ENCODE results near the gene YPEL1. TPM values are rescaled to one million over a fixed set of nuclear protein-coding genes. Genes with fewer than 3 reads are reported as not detected.
"Not testable (repeated sequence)": the region's sequence is repeated elsewhere in the genome, so short reads cannot be mapped to it uniquely, and the experiment has no call there.

The YPEL1 gene
- total RNA-seq, 2 donors from 2014 or later = 1.6 to 4.4 TPM

GRCh38 chr22:21755851-21756284, 20.3 kb upstream of the YPEL1 start:
- TF ChIP-seq POLR2A (IDR thresholded peaks at IDR 0.05) = no peak
- TF ChIP-seq, protein P1, sequence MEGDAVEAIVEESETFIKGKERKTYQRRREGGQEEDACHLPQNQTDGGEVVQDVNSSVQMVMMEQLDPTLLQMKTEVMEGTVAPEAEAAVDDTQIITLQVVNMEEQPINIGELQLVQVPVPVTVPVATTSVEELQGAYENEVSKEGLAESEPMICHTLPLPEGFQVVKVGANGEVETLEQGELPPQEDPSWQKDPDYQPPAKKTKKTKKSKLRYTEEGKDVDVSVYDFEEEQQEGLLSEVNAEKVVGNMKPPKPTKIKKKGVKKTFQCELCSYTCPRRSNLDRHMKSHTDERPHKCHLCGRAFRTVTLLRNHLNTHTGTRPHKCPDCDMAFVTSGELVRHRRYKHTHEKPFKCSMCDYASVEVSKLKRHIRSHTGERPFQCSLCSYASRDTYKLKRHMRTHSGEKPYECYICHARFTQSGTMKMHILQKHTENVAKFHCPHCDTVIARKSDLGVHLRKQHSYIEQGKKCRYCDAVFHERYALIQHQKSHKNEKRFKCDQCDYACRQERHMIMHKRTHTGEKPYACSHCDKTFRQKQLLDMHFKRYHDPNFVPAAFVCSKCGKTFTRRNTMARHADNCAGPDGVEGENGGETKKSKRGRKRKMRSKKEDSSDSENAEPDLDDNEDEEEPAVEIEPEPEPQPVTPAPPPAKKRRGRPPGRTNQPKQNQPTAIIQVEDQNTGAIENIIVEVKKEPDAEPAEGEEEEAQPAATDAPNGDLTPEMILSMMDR (IDR thresholded peaks at IDR 0.05) = no peak
- Histone ChIP-seq H3K27ac (no peak overlapping the region), H3K36me3 (replicated peaks in 1 of 2; ENCODE audit: insufficient read depth in 1 of 2, low read depth in 2 of 2) (peaks cover 0 to 3% of the 10 kb centered on the region in 2 donors), H3K9me3 (no peaks in the 10 kb centered on the region), H3K4me3 (no peak overlapping the region), H3K27me3 (no peaks in the 10 kb centered on the region), H3K4me1 (no peaks in the 10 kb centered on the region)
- ATAC-seq (no peak), DNase-seq (no peak)
- intact Hi-C loops (cut with DNase I) = no loop called here
- 42 to 52% methylated on average over 5 of the region's 5 CpGs for WGBS, 2 donors

- DNase-seq (peak in 1 of 4 donors; percentile 20), ATAC-seq (no peak)
- Histone ChIP-seq H3K36me3 (replicated peaks in 1 of 2; ENCODE audit: insufficient read depth in 1 of 2, low read depth in 2 of 2) (peaks cover 0 to 3% of the 10 kb centered on the region in 2 donors), H3K27me3 (no peaks in the 10 kb centered on the region), H3K4me1 (no peaks in the 10 kb centered on the region), H3K9me3 (no peaks in the 10 kb centered on the region), H3K27ac (no peak overlapping the region), H3K4me3 (no peak overlapping the region)
- TF ChIP-seq POLR2A (IDR thresholded peaks at IDR 0.05) = no peak
- TF ChIP-seq, protein P1 (IDR thresholded peaks at IDR 0.05) = no peak
- intact Hi-C loops (cut with DNase I) = no loop called here
- 68 to 71% methylated on average over 7 of the region's 7 CpGs for WGBS, 2 donors
Observed at GRCh38 chr22:21754523-21754922, 18.9 kb upstream of the YPEL1 start.

DNA sequence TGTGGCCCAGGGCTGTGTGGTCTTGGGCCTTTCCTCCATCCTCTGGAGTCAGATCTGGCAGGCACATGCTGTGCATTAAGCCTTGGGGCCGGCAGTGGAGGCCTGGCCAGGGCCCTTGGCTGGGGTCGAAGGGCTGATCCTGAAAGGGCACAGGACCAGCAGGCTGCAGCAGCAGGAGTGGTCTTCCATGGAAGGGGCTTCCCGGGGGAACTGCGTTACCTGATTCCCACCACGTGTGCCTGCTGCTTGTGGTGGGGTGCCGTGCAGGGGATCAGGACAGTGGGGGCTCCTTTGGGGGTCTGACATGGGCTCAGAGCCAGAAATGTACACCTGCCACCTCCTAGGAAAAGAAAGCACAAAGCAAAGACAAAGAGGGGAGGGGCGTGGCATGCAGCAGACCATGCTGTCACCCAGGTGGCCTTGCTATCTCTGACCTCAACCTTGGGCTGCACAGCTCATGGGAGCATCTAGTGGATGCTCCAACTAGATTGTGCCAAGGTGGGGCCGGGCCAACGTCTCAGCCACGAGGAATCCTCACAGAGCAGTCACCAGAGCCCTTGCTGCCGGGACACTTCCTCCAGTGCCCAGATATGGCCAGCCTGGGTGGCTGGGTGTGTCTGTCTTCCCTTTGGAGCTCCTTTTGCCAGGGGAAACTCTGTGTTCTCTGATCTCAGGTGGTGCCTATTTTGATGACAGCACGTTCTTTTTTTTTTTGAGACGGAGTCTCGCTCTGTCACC, 17.9 kb upstream of the YPEL1 start:
- Histone ChIP-seq H3K27ac (no peak overlapping the region), H3K36me3 (replicated peaks in 1 of 2; ENCODE audit: insufficient read depth in 1 of 2, low read depth in 2 of 2) (peaks cover 0 to 3% of the 10 kb centered on the region in 2 donors), H3K4me3 (no peak overlapping the region), H3K27me3 (no peaks in the 10 kb centered on the region), H3K9me3 (no peaks in the 10 kb centered on the region), H3K4me1 (no peaks in the 10 kb centered on the region)
- WGBS, 2 donors = 74 to 100% methylated on average over 2 to 14 of the region's 14 CpGs
- no peak for DNase-seq
- peak; percentile 20 for ATAC-seq
- TF ChIP-seq, protein P1 (IDR thresholded peaks at IDR 0.05) = no peak
- TF ChIP-seq POLR2A (IDR thresholded peaks at IDR 0.05) = no peak
- intact Hi-C loops (cut with DNase I) = no loop called here

- TF ChIP-seq POLR2A (IDR thresholded peaks at IDR 0.05) = no peak
- TF ChIP-seq, protein P1 (IDR thresholded peaks at IDR 0.05) = no peak
- Histone ChIP-seq H3K4me1 (no peaks in the 10 kb centered on the region), H3K27ac (no peak overlapping the region), H3K27me3 (no peaks in the 10 kb centered on the region), H3K4me3 (no peak overlapping the region), H3K9me3 (no peaks in the 10 kb centered on the region), H3K36me3 (replicated peaks in 1 of 2; ENCODE audit: insufficient read depth in 1 of 2, low read depth in 2 of 2) (no peaks in the 10 kb centered on the region)
- 98 to 99% methylated on average over 4 of the region's 4 CpGs for WGBS, 2 donors
- ATAC-seq = no peak
- no peak for DNase-seq
- intact Hi-C loops (cut with DNase I) = no loop called here
Observed at GRCh38 chr22:21752276-21752675, 16.7 kb upstream of the YPEL1 start.

DNA sequence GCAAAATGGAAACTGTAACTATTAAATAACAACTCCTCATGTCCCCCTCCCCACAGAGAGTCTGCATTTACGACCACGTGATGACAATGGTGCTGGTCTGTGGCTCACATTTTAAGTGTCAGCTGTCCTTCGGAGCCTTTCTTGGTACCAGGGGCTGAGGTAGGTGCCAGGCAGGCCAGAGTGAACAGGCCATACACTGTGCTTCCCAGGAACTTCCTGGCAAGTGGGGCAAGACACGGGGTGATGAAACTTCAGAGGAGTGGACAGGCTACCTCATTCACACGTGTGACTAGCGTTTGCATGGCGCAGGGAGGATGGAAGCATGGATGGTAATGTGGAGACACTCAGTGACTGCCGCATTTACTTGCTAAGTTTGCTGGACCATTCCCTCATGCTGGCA, 10.4 kb upstream of the YPEL1 start:
- no peak for DNase-seq
- Histone ChIP-seq H3K4me3 (no peak overlapping the region), H3K27ac (no peak overlapping the region), H3K27me3 (no peaks in the 10 kb centered on the region), H3K36me3 (replicated peaks in 1 of 2; ENCODE audit: insufficient read depth in 1 of 2, low read depth in 2 of 2) (no peaks in the 10 kb centered on the region), H3K9me3 (no peaks in the 10 kb centered on the region), H3K4me1 (no peaks in the 10 kb centered on the region)
- intact Hi-C loops (cut with DNase I) = no loop called here
- no peak for TF ChIP-seq POLR2A (IDR thresholded peaks at IDR 0.05)
- TF ChIP-seq, protein P1 (IDR thresholded peaks at IDR 0.05) = no peak
- 85 to 86% methylated on average over 6 to 8 of the region's 8 CpGs for WGBS, 2 donors
- no peak for ATAC-seq

- ATAC-seq; H3K4me1 ChIP-seq; H3K27ac ChIP-seq; H3K27me3 ChIP-seq; H3K36me3 ChIP-seq (replicated peaks in 1 of 2; ENCODE audit: insufficient read depth in 1 of 2, low read depth in 2 of 2); H3K9me3 ChIP-seq; DNase-seq; H3K4me3 ChIP-seq; intact Hi-C loops (cut with DNase I): not testable (repeated sequence)
- WGBS, 2 donors = 94 to 96% methylated on average over 6 of the region's 6 CpGs
Observed at GRCh38 chr22:21744917-21745316, 9.3 kb upstream of the YPEL1 start.

Measured in body of pancreas (tissue), 4 donors.